Activated naive CD4-positive, alpha-beta T cell treated with anti-CD3 and anti-CD28 coated beads, Interleukin-2, amount 50 U/mL, for 16 hours (primary cell): ENCODE data around the gene DIS3.
"Not testable (repeated sequence)": the region's sequence is repeated elsewhere in the genome, so short reads cannot be mapped to it uniquely, and the experiment has no call there.

Source experiments
- DNase-seq: peaks from one replicate; pipeline ENCODE4 v3.0.0-alpha.2; 2020

DIS3 gene

GRCh38 chr13:72781451-72782439 is at the start of gene DIS3, which contains the start of gene PIBF1:
Gene DIS3, minus strand, starts transcription at chr13:72781900. Its CDS starts 68 bp downstream, at chr13:72781832.
Gene PIBF1, plus strand, starts transcription at chr13:72782133. Its CDS starts 1,337 bp downstream, at chr13:72783470.
- DNase-seq, result peak; percentile 98

- DNase-seq, result no peak
Measured at GRCh38 chr13:72823724-72824123, 42.0 kb upstream of the DIS3 start.

- DNase-seq, result no peak
Measured at GRCh38 chr13:72823081-72823480, 41.4 kb upstream of the DIS3 start.

GRCh38 chr13:72820898-72821279 is 39.2 kb upstream of the DIS3 start:
- no peak for DNase-seq

- no peak for DNase-seq
Measured at GRCh38 chr13:72820156-72820897, 38.6 kb upstream of the DIS3 start.

GRCh38 chr13:72808917-72809500 is 27.3 kb upstream of the DIS3 start:
- DNase-seq, result no peak

- DNase-seq, result not testable (repeated sequence)
Measured at GRCh38 chr13:72806514-72806913, 24.8 kb upstream of the DIS3 start.

GRCh38 chr13:72805676-72806346 is 24.1 kb upstream of the DIS3 start:
- no peak for DNase-seq

GRCh38 chr13:72804301-72804700 is 22.6 kb upstream of the DIS3 start:
- DNase-seq, result no peak

- DNase-seq, result no peak
Measured at GRCh38 chr13:72798817-72799216, 17.1 kb upstream of the DIS3 start.

GRCh38 chr13:72792640-72793039 is 10.9 kb upstream of the DIS3 start:
- DNase-seq, result no peak

GRCh38 chr13:72788831-72789230 is 7.1 kb upstream of the DIS3 start:
- no peak for DNase-seq

GRCh38 chr13:72784679-72785078 is 3.0 kb upstream of the DIS3 start:
- not testable (repeated sequence) for DNase-seq

- no peak for DNase-seq
Measured at GRCh38 chr13:72782717-72783116, 1.0 kb upstream of the DIS3 start.

GRCh38 chr13:72774019-72774418 is 7.7 kb downstream of the DIS3 start:
- DNase-seq, result no peak

- no peak for DNase-seq
Measured at GRCh38 chr13:72763411-72763810, 18.3 kb downstream of the DIS3 start.

- DNase-seq, result no peak
Measured at GRCh38 chr13:72760189-72760588, 21.5 kb downstream of the DIS3 start.

- no peak for DNase-seq
Measured at GRCh38 chr13:72757792-72758535, 23.7 kb downstream of the DIS3 start.

- no peak for DNase-seq
Measured at GRCh38 chr13:72754111-72754510, 27.6 kb downstream of the DIS3 start.

GRCh38 chr13:72751220-72751619 is 30.5 kb downstream of the DIS3 start:
- DNase-seq, result no peak

- DNase-seq, result no peak
Measured at GRCh38 chr13:72745260-72745659, 36.4 kb downstream of the DIS3 start.

- DNase-seq, result no peak
Measured at GRCh38 chr13:72740015-72740414, 41.7 kb downstream of the DIS3 start.
